Measurements from ENCODE around the gene USP15. TPM values are rescaled to one million over a fixed set of nuclear protein-coding genes. Genes with fewer than 3 reads are reported as not detected.

Gene USP15
- total RNA-seq, 1 experiment from 2014 or later, result 42.9 TPM

DNA sequence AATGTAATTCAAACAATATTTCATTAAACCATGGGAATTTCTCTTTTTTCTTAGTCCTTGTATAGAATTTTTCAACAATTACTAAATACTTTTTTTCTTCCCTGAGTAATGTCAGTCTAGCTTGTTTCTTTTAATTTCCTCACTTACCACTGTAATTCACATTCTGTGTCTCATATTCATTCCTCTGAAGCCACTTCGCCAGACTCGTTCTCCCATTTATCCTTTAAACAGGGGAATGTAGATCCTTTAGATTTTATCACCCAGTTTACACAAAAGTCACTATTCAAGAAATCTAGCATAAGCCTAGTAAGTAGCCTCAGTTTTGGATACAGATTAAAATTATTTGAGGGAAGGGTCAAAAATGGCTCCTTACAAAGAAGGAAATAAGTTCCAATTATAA, 6.8 kb downstream of the USP15 start:
- ChIA-PET CTCF (no interaction called here), POLR2A (no interaction called here)
- intact Hi-C loops (cut with micrococcal nuclease; ENCODE audit: unreplicated experiment), result loop anchor here (10.0 kb wide), 1 partner anchor 198 kb away; the partner anchor contains the start of gene MON2

DNA sequence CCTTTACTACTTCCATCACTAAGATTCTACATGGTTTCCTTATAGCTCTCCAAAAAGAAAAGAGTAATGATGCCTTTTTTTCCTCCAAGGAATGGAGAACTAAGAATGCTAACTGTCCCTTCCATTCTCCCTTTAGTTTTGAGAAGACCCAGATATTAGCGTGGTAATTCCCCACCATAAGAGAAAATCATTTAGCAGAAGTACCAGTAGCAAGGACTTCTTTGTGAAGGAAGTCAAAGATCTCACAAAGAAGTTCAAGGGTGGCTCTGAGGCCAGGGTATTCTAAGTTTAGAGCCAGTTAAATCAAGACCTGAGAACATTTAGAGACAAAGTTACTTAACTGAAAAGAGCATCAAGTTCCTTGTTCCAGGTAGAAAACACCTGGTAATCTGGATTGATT, 7.3 kb downstream of the USP15 start:
- H3K4me3 Mint-ChIP-seq (ENCODE audit: unreplicated experiment), result no peak overlapping the region
- Histone ChIP-seq H3K4me3 (ENCODE audit: low read depth, low read length) (no peak overlapping the region), H3K9me3 (no peaks in the 10 kb centered on the region), H3K4me1 (no peaks in the 10 kb centered on the region), H3K36me3 (ENCODE audit: control insufficient read depth, insufficient read depth, low read length) (no peaks in the 10 kb centered on the region), H3K27me3 (replicated peaks; ENCODE audit: control insufficient read depth, insufficient read depth, low read length) (no peaks in the 10 kb centered on the region)
- CTCF ChIA-PET, result no interaction called here
- POLR2A ChIA-PET, result no interaction called here
- H3K4me1 Mint-ChIP-seq (ENCODE audit: low read depth, unreplicated experiment), result peaks cover 6% of the 10 kb centered on the region
- DNase-seq, result no peak
- H3K27me3 Mint-ChIP-seq (ENCODE audit: insufficient read depth, unreplicated experiment), result no peaks in the 10 kb centered on the region
- intact Hi-C loops (cut with micrococcal nuclease; ENCODE audit: unreplicated experiment), result loop anchor here (10.0 kb wide), 1 partner anchor 197 kb away; the partner anchor contains the start of gene MON2
- BruUV-seq (replicated peaks), result no TSS peak
- H3K36me3 Mint-ChIP-seq (ENCODE audit: insufficient read depth, unreplicated experiment), result no peaks in the 10 kb centered on the region
- TF ChIP-seq CTCF (IDR thresholded peaks at IDR 0.05; ENCODE audit: insufficient read depth in 1 of 2, low read depth in 1 of 2, low read length in 1 of 2, severe bottlenecking in 1 of 2, unreplicated experiment in 1 of 2), result no peak
- no peaks in the 10 kb centered on the region for H3K9me3 Mint-ChIP-seq (ENCODE audit: unreplicated experiment)
- no peak overlapping the region for H3K27ac Mint-ChIP-seq (ENCODE audit: unreplicated experiment)

More for the DNA sequence above, 6.8 kb downstream of the USP15 start:
- no peaks in the 10 kb centered on the region for H3K36me3 Mint-ChIP-seq (ENCODE audit: insufficient read depth, unreplicated experiment)
- no peaks in the 10 kb centered on the region for H3K9me3 ChIP-seq
- H3K27me3 Mint-ChIP-seq (ENCODE audit: insufficient read depth, unreplicated experiment), result no peaks in the 10 kb centered on the region
- no TSS peak for BruUV-seq (replicated peaks)
- peaks cover 6% of the 10 kb centered on the region for H3K4me1 Mint-ChIP-seq (ENCODE audit: low read depth, unreplicated experiment)
- H3K36me3 ChIP-seq (ENCODE audit: control insufficient read depth, insufficient read depth, low read length), result no peaks in the 10 kb centered on the region
- no peak overlapping the region for H3K27ac Mint-ChIP-seq (ENCODE audit: unreplicated experiment)
- H3K4me3 ChIP-seq (ENCODE audit: low read depth, low read length), result no peak overlapping the region
- no peaks in the 10 kb centered on the region for H3K4me1 ChIP-seq
- H3K4me3 Mint-ChIP-seq (ENCODE audit: unreplicated experiment), result no peak overlapping the region
- no peaks in the 10 kb centered on the region for H3K9me3 Mint-ChIP-seq (ENCODE audit: unreplicated experiment)
- no peaks in the 10 kb centered on the region for H3K27me3 ChIP-seq (replicated peaks; ENCODE audit: control insufficient read depth, insufficient read depth, low read length)
- DNase-seq, result no peak
- TF ChIP-seq CTCF (IDR thresholded peaks at IDR 0.05; ENCODE audit: insufficient read depth in 1 of 2, low read depth in 1 of 2, low read length in 1 of 2, severe bottlenecking in 1 of 2, unreplicated experiment in 1 of 2), result no peak

- ChIA-PET CTCF (no interaction called here), POLR2A (no interaction called here)
- TF ChIP-seq CTCF (IDR thresholded peaks at IDR 0.05; ENCODE audit: insufficient read depth in 1 of 2, low read depth in 1 of 2, low read length in 1 of 2, severe bottlenecking in 1 of 2, unreplicated experiment in 1 of 2), result no peak
- BruUV-seq (replicated peaks), result no TSS peak
- H3K4me1 Mint-ChIP-seq (ENCODE audit: low read depth, unreplicated experiment), result peaks cover 6% of the 10 kb centered on the region
- Histone ChIP-seq H3K9me3 (no peaks in the 10 kb centered on the region), H3K36me3 (ENCODE audit: control insufficient read depth, insufficient read depth, low read length) (no peaks in the 10 kb centered on the region), H3K4me3 (ENCODE audit: low read depth, low read length) (no peak overlapping the region), H3K27me3 (replicated peaks; ENCODE audit: control insufficient read depth, insufficient read depth, low read length) (no peaks in the 10 kb centered on the region), H3K4me1 (no peaks in the 10 kb centered on the region)
- no peaks in the 10 kb centered on the region for H3K36me3 Mint-ChIP-seq (ENCODE audit: insufficient read depth, unreplicated experiment)
- H3K27me3 Mint-ChIP-seq (ENCODE audit: insufficient read depth, unreplicated experiment), result no peaks in the 10 kb centered on the region
- intact Hi-C loops (cut with micrococcal nuclease; ENCODE audit: unreplicated experiment), result loop anchor here (10.0 kb wide), 1 partner anchor 196 kb away; the partner anchor contains the start of gene MON2
- H3K4me3 Mint-ChIP-seq (ENCODE audit: unreplicated experiment), result no peak overlapping the region
- no peak overlapping the region for H3K27ac Mint-ChIP-seq (ENCODE audit: unreplicated experiment)
- DNase-seq, result no peak
- no peaks in the 10 kb centered on the region for H3K9me3 Mint-ChIP-seq (ENCODE audit: unreplicated experiment)
Measured at GRCh38 chr12:62268956-62269355, 8.8 kb downstream of the USP15 start.

Data from Caco-2 (cell line).